ENCODE results near the gene FOXO6. TPM values are rescaled to one million over a fixed set of nuclear protein-coding genes. Genes with fewer than 3 reads are reported as not detected.

FOXO6 gene
- total RNA-seq, 2 experiments from 2014 or later, result 1.2 to 2.2 TPM

- Mint-ChIP-seq H3K27me3 (no peaks in the 10 kb centered on the region), H3K9me3 (no peaks in the 10 kb centered on the region), H3K4me3 (no peak overlapping the region), H3K36me3 (ENCODE audit: low read depth) (no peaks in the 10 kb centered on the region), H3K27ac (no peak overlapping the region), H3K4me1 (ENCODE audit: low read depth) (no peaks in the 10 kb centered on the region)
- ATAC-seq (ENCODE audit: poor library complexity) (no peak), DNase-seq (peak in 8 of 14 experiments; percentile 5 to 47 (median 21))
- ChIA-PET CTCF (interaction anchor here (0.9 kb wide), 1 partner anchor 9 kb away, joined by 3 read pairs; no protein-coding TSS in a partner anchor), POLR2A (no interaction called here)
- no peaks in the 10 kb centered on the region for H3K4me1 ChIP-seq (ENCODE audit: insufficient read depth, low read length)
- intact Hi-C loops (cut with DNase I, micrococcal nuclease), result loop anchor here in 1 of 2 experiments (1.0 kb wide), 1 partner anchor 94 kb away; no protein-coding TSS in a partner anchor
- H3K27ac ChIP-seq (ENCODE audit: low read depth in 1 of 2, low read length in 2 of 2), result no peak overlapping the region
- no peaks in the 10 kb centered on the region for H3K36me3 ChIP-seq (ENCODE audit: insufficient read depth, low read length)
- no peak overlapping the region for H3K4me3 ChIP-seq (ENCODE audit: low read length)
- no peaks in the 10 kb centered on the region for H3K9me3 ChIP-seq (ENCODE audit: control insufficient read depth in 1 of 2, insufficient read depth in 1 of 2, low read length in 2 of 2)
- H3K27me3 ChIP-seq (ENCODE audit: control insufficient read depth in 1 of 2, insufficient read depth in 2 of 2, low read length in 2 of 2), result no peaks in the 10 kb centered on the region
- TF ChIP-seq CTCF (IDR thresholded peaks at IDR 0.05), result peak; percentile 18
These were observed 38.4 kb upstream of the FOXO6 start for GRCh38 chr1:41322835-41323234.

DNA sequence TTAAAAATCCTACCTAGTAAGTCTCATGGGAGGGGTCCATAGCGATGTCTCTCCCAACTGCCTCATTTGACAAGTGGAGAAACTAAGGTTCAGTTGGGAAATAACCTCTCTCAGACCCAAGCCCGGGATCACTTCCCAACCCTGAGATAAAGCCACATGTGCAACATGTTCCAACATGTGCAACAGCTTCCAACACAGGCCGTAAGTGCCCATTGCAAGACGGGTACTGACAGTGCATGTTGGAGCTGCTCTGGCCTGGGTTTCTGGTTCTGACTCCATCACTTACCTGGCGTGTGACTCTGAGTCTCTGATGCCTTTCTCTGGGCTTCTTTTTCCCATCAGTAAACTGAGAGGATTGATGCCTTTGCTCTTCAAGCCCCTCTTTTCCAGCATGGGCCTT is 38.0 kb upstream of the FOXO6 start:
- no peaks in the 10 kb centered on the region for H3K9me3 Mint-ChIP-seq
- Histone ChIP-seq H3K4me3 (ENCODE audit: low read length) (no peak overlapping the region), H3K9me3 (ENCODE audit: control insufficient read depth in 1 of 2, insufficient read depth in 1 of 2, low read length in 2 of 2) (no peaks in the 10 kb centered on the region), H3K27me3 (ENCODE audit: control insufficient read depth in 1 of 2, insufficient read depth in 2 of 2, low read length in 2 of 2) (no peaks in the 10 kb centered on the region), H3K36me3 (ENCODE audit: insufficient read depth, low read length) (no peaks in the 10 kb centered on the region), H3K4me1 (ENCODE audit: insufficient read depth, low read length) (no peaks in the 10 kb centered on the region), H3K27ac (ENCODE audit: low read depth in 1 of 2, low read length in 2 of 2) (no peak overlapping the region)
- H3K27ac Mint-ChIP-seq, result no peak overlapping the region
- no peak overlapping the region for H3K4me3 Mint-ChIP-seq
- no peak for ATAC-seq (ENCODE audit: poor library complexity)
- ChIA-PET POLR2A (no interaction called here), CTCF (no interaction called here)
- intact Hi-C loops (cut with DNase I, micrococcal nuclease), result loop anchor here in 1 of 2 experiments (1.0 kb wide), 1 partner anchor 94 kb away; no protein-coding TSS in a partner anchor
- H3K36me3 Mint-ChIP-seq (ENCODE audit: low read depth), result no peaks in the 10 kb centered on the region
- H3K4me1 Mint-ChIP-seq (ENCODE audit: low read depth), result no peaks in the 10 kb centered on the region
- no peaks in the 10 kb centered on the region for H3K27me3 Mint-ChIP-seq
- no peak for DNase-seq
- no peak for TF ChIP-seq CTCF (IDR thresholded peaks at IDR 0.05)

DNA sequence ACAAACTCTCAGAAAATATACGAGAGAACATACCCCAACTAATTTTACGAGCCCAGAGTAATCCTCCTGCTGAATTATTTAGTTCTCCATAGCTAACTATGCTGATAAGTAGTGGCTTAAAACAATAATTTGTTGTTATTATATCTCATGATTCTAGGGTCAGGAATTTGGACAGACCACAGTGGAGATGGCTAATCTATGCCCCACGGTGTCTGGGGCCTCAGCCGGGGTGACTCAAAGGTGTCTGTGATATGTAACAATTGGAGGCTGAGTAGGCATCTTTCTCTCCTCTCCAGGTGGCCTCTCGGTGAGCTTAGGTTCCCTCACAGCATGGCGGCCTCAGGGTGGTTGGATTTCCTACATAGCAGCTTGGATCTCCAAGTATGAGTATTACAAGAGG is 35.4 kb upstream of the FOXO6 start:
- no peaks in the 10 kb centered on the region for H3K27me3 Mint-ChIP-seq
- no peaks in the 10 kb centered on the region for H3K9me3 Mint-ChIP-seq

More for the DNA sequence above, 35.4 kb upstream of the FOXO6 start:
- H3K4me1 Mint-ChIP-seq (ENCODE audit: low read depth), result no peaks in the 10 kb centered on the region
- H3K27me3 ChIP-seq (ENCODE audit: control insufficient read depth in 1 of 2, insufficient read depth in 2 of 2, low read length in 2 of 2), result peaks cover 0 to 2% of the 10 kb centered on the region in 2 experiments
- H3K9me3 ChIP-seq (ENCODE audit: control insufficient read depth in 1 of 2, insufficient read depth in 1 of 2, low read length in 2 of 2), result no peaks in the 10 kb centered on the region
- no peak for DNase-seq
- ATAC-seq (ENCODE audit: poor library complexity), result no peak
- CTCF ChIA-PET, result no interaction called here
- H3K36me3 ChIP-seq (ENCODE audit: insufficient read depth, low read length), result no peaks in the 10 kb centered on the region
- no peak for TF ChIP-seq CTCF (IDR thresholded peaks at IDR 0.05)
- POLR2A ChIA-PET, result no interaction called here
- no peak overlapping the region for H3K27ac ChIP-seq (ENCODE audit: low read depth in 1 of 2, low read length in 2 of 2)
- intact Hi-C loops (cut with DNase I, micrococcal nuclease), result no loop called here
- no peak overlapping the region for H3K4me3 Mint-ChIP-seq
- H3K4me1 ChIP-seq (ENCODE audit: insufficient read depth, low read length), result no peaks in the 10 kb centered on the region
- H3K4me3 ChIP-seq (ENCODE audit: low read length), result no peak overlapping the region
- no peak overlapping the region for H3K27ac Mint-ChIP-seq
- no peaks in the 10 kb centered on the region for H3K36me3 Mint-ChIP-seq (ENCODE audit: low read depth)

Data from CD4-positive, alpha-beta T cell (primary cell).